Caki2 (cell line): ENCODE measurements around the gene KRT6B. TPM values are rescaled to one million over a fixed set of nuclear protein-coding genes. Genes with fewer than 3 reads are reported as not detected.
A peak's percentile ranks its signal among the peaks of the same experiment; 100 is the strongest.
"Not testable (repeated sequence)": the region's sequence is repeated elsewhere in the genome, so short reads cannot be mapped to it uniquely, and the experiment has no call there.

Source experiments
- DNase-seq: peaks from one replicate; pipeline ENCODE4 v3.0.0-alpha.2; 2015; ENCODE audit warnings: low read depth
- in situ Hi-C: cut with HindIII; loops from 2 replicates; pipeline ENCODE4 v1.10.0; 2016; ENCODE audit warnings: low sequenced_read_pairs, low pct_unique_long_range_greater_than_20kb, mixed read lengths
- total RNA-seq: library from RNA; depleted of rRNA; stranded (reverse); fragments of >200 nt; shearing (Covaris generic); gene quantifications from 2 replicates; pipeline ENCODE4 v1.2.3, GENCODE V29; 2014; ENCODE audit warnings: low replicate concordance; rRNA removed

KRT6B gene
- total RNA-seq: not detected in 2 replicates

DNA sequence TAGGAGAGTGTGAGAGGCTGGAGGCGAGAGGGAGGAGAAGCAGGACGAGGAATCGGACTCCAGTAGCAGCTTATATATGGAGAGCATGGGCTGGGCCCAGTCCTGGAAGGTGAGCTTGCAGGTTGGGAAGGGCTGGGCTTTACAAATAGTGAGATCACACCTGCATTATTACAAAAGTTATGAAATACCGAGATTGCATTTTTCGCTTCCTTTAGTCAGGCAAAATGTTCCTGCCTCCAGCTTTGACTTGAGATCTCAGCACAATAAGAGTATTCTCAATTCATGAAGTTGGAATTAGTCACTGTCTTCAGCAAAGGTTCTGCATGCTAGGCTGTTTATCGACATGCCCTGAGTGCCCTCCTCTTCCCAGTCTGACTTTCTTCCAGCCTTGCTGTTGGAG is at the start of gene KRT6B:
TSS of gene KRT6B (minus strand) at position 46 of the 400 bp plus-strand sequence. CDS start 68 bp downstream, outside the sequence.
- in situ Hi-C loops: no loop called here
- DNase-seq: no peak

DNA sequence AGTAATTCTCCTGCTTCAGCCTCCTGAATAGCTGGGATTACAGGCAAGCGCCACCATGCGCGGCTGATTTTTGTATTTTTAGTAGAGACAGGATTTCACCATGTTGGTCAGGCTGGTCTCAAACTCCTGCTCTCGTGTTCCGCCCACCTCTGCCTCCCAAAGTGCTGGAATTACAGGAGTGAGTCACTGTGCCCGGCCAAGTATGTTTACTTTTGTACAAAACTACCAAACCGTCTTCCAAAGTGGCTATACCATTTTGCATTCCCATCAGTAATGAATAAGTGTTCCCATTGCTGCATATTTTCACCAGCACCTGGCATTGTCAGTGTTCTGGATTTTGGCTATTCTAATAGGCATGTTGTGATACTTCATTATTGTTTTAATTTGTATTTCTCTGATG is 49.5 kb upstream of the KRT6B start:
- in situ Hi-C loops: no loop called here

DNA sequence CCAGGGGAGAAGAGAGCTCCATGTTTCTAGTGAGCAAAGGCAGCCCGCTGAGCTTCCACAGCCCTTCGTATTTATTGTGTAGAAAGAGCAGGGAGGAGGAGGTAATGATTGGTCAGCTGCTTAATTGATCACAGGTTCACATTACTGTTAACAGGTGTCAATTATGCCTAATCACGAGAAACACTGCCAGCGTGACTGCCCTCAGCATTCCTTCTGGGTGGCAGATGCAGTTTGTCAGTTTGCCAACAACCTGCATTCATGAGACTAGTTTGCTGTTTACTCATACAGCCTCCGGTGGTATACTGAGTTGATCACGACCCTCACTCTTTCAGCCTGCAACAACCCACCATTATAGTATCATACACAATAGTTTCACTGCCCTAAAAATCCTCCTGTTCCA is 48.6 kb upstream of the KRT6B start:
- DNase-seq, in situ Hi-C loops: not testable (repeated sequence)

More for the DNA sequence above, 49.5 kb upstream of the KRT6B start:
- no peak for DNase-seq

DNA sequence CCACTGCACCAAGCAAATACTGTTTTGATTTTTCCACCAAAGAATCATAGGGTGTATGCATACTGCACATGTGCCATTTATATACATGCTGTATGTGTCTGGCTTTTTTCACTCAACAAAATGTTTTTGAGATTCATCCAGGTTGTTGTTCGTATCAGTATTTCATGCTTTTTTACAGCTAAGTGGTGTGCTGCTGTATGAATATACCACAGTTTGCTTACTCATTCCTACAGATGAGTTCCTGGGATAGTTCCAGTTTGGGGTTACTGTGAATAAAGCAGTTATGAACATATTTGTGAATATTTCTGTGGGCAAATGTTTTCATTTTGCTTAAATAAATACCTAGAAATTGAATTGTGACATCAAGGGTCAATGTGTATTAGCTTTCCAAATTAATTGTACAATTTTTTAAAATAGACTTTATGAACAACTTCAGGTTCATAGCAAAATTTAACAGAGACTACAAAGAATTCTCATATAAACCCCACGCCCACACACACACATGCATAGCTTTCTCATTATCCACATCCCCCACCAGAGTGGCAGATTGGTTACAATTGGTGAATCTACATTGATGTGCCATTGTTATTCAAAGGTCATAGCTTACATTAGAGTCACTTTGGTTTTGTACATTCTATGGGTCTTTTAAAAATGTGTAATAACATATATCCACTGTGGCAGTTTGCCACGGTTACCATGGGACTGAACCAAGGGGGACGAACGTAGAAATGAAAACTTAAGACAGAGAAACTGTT is 48.0 kb upstream of the KRT6B start:
- in situ Hi-C loops: no loop called here
- DNase-seq: no peak

DNA sequence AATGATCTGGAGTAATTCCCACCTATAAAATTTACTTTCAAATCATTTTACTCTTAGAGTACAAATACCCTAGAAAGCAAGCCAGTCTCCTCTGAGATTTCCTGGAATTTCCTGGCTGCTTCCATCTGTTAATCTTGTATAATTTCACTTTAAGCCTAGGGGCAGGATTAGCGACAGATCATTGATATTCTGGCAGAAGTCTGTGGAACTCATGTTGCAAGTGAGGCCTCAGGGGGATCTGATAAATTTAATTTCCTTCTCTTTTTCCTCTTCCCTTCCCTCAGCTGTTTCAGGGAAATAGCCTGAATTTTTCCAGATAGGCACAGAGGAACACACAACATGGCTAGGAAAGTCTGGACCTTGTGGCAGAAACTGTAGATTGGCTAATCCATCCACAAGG is 47.0 kb upstream of the KRT6B start:
- no peak for DNase-seq
- in situ Hi-C loops: no loop called here

DNA sequence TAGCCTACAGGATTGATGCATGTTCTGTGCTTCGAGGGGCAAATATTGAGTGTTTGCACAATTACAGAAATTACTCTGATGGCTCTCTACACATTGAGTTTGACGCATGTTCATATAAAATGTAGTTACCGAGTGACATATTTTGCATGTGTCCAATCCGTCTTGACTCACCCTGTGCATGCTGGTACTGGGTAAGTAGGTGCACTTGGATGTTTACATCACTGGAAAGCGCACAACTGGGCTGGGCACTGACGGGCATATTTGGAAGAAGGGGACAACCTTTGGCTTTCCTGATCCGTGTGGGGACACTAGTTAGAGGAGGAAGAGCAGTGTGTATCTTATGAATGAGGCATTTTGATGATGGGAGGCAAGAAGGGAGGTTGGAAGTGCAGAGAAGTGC is 46.0 kb upstream of the KRT6B start:
- in situ Hi-C loops: no loop called here
- DNase-seq: no peak

DNA sequence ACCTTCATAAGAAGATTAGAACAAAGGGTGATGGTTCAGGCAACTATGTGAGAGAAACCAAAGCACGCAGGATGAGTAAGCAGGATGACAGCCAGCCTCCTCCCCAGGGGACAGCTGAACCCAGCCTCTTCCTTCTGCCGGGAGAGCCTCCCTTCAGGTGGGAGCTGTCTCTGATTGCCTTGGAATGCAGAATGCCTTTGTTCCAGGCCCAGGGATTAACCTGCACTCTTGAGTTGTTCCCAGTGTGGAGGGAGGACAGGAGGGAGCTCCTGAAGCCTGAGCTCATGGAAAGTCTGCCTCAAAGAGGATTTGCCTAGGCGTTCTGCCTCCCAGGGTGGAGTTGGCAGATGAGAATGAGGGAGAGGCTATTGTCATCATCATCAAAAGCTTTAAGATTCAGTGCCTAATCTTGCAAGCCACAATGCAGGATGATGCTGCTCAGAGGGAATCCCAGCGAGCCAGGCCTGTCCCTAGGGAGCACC is 44.7 kb upstream of the KRT6B start:
- no peak for DNase-seq
- in situ Hi-C loops: no loop called here

DNA sequence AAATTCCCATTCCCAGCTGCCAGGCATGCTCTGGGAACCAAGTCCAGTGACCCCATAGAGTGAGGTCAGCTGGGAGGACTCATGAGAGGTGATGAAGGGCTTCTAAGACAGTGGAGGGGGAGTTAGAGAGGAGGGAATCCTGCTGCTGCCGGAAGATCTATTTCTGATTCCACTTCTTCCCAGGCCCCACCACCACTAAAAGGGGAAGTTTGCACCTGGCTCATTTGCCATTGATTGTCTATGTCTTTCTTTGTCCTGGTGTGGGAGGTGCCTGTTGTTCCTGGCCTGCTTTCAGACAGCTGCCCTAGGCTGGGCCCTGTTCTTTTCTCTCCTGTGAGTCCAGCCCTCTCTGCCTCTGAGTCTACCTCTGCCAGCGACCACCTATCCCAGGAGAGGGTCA is 44.1 kb upstream of the KRT6B start:
- DNase-seq: no peak
- in situ Hi-C loops: no loop called here

DNA sequence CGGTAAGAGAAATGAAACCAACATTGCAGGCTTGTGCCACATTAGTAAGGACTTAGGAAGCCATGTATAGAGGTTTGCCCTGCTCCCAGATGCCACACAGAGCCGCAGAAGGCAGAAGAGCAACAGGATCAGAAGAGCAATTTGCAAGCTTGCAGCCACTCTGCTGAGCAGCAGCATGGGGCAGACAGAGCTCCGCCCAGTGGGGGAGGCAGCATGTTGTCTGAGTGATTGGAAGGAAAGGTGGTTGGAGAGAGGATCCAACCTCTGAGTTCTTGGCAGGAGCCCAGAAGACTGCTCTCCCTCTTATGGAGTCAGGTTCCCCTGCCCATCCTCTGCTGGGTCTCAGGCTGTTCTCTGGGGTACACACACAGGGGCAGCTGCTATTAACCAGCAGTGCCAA is 43.4 kb upstream of the KRT6B start:
- in situ Hi-C loops: no loop called here

DNA sequence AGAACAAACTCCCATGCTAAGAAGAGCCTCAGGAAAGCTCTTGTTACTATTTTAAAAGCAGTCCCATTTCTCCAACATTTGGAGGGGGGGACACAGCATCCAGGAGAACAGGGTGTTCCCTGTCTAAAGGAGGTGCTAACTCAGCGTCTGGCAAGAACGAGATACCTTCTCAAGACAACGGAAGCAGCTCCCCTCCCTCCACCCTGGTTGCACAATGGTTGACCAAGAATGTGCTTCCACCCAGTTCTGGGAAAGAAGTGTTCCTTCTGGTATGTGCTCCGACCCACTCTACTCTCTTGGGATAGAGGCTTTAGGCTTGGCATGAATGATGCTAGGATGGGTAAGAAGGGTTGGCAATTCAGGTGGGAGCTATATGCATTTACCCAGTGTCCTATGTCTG is 42.6 kb upstream of the KRT6B start:
- in situ Hi-C loops: no loop called here
- DNase-seq: no peak

More for the DNA sequence above, 43.4 kb upstream of the KRT6B start:
- DNase-seq: peak; percentile 6

DNA sequence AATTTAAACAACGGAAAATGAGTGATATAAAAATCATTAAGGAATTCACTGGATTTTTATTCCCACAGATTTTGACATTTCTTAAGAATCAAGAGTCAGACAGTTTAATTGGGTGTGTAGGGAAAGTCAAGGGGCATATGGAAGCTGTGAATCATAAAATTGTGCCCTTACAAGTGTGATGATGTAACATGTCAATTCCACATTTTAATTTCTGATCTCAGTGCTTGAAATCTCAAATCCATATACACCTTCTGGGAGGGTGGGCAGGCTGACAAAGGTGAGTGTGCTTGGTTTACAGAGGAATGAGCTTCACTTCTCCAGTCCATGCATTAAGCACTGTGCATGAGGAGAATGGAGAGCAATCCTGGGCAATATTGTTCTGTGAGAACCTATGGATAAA is 42.2 kb upstream of the KRT6B start:
- DNase-seq: no peak
- in situ Hi-C loops: no loop called here

DNA sequence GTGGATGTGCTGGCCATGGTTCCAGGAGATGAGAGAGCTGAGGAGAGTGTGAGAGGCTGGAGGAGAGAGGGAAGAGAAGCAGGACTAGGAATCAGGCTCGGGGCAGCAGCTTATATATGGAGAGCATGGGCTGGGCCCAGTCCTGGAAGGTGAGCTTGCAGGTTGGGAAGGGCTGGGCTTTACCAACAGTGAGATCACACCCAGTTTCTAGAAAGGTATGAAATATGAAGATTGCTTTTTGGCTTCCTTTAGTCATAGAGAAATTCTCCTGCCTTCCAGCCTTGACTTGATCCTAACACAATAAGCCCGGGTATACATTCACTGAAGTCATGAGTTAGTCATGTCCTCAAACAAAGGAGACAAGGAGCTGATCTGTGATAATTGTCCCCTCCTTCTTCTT is 41.2 kb upstream of the KRT6B start, which contains the start of gene KRT6A:
TSS of gene KRT6A (minus strand) at position 86 of the 400 bp plus-strand sequence. CDS start at position 17, 69 bp downstream.
- in situ Hi-C loops: no loop called here
- DNase-seq: no peak

DNA sequence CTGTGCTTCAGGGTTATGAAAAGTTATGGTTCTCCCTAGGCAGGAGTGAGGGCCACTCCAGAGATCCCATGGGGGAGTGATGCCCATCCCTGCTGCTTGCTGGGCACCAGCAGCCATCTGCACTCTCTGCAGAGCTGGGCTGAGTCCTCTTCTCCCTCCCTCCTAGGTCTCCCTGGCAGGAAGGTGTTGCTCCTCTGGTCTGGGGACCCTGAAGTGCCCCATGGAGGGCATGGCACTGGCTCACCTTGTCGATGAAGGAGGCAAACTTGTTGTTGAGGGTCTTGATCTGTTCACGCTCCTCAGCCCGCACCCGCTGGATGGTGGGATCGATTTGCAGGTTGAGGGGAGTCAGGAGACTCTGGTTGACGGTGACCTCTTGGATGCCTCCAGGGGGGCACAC is 40.5 kb upstream of the KRT6B start:
- DNase-seq, in situ Hi-C loops: not testable (repeated sequence)

DNA sequence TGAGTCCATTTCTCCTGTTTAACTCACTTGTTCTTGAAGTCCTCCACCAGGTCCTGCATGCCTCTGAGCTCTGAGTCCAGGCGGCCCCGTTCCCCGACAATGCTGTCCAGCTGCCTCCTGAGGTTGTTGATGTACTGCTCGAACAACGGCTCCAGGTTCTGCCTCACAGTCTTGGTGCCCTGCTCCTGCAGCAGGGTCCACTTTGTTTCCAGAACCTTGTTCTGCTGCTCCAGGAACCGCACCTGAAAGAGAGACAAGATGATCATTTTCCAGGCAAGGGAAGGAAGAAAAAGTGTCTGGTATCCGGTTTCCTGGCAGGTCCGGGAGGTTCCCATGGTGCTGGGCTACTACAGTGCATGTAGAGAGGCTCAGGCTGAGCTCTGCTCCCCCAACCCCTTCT is 39.5 kb upstream of the KRT6B start:
- in situ Hi-C loops, DNase-seq: not testable (repeated sequence)

DNA sequence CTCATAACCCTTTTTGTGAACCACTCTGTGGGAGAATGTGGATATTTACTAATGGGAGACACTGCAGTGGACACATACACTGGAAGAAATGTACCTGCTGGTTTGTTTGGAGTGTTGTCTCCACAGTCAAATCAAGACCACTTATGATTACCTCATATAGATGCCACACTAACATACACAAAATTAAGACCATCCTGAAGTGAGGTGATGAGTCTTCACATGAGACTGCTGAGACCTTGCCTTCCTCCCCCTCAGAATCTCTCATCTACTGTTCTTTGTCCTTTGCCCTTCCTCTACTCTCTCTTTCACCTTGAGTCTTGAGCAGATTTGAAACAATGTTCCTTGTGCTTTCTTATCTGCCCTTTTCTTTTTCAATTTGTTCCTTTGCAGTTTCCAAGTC is 36.8 kb upstream of the KRT6B start:
- in situ Hi-C loops: no loop called here
- no peak for DNase-seq

DNA sequence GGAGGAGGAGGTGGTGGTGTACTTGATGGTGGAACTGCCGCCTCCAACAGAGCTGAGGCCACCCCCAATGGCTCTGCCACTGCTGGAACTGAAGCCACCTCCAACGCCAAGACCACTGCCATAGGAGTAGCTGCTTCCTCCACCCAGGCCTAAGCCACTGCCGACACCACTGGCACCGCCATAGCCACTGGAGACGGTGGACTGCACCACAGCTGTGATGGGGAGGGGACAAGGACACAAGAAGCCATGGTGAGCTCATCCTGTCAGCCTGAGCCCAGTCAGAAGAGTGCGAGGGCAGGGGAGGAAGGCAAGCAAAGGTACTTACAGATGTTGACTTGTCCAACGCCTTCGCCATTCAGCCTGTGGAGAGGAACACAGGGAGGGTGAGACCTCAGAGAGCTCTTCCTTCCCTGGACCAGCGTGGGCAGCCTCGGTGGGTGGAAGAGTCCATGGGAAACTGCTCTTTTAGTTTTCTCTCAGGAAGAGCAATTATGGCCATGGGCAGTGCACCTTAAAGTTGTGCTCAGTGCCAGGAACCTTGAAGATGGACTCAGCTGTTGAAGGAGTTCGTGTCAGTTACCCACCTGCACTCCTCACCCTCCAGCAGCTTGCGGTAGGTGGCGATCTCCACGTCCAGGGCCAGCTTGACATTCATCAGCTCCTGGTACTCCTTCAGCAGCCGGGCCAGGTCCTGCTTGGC is 35.9 kb upstream of the KRT6B start:
- DNase-seq, in situ Hi-C loops: not testable (repeated sequence)

DNA sequence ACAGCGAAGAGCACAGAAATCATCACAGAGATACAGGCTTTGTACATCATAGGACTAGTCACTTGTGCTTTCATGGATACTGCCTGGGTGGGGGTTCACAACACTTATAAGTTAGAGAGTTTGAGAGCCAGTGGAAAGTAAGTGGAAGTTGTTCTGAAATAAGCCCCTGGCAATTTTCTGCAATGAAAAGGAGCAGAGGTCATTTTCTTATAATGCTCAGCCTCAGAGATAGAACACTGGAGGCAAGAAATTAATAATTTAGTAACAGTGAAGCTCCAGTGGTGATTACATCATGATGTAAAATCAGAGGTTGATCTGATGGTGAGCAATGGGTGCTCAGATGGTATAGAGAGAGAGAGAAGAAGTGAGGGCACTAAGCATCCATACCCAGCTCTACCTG is 35.3 kb upstream of the KRT6B start:
- in situ Hi-C loops: no loop called here
- DNase-seq: no peak

DNA sequence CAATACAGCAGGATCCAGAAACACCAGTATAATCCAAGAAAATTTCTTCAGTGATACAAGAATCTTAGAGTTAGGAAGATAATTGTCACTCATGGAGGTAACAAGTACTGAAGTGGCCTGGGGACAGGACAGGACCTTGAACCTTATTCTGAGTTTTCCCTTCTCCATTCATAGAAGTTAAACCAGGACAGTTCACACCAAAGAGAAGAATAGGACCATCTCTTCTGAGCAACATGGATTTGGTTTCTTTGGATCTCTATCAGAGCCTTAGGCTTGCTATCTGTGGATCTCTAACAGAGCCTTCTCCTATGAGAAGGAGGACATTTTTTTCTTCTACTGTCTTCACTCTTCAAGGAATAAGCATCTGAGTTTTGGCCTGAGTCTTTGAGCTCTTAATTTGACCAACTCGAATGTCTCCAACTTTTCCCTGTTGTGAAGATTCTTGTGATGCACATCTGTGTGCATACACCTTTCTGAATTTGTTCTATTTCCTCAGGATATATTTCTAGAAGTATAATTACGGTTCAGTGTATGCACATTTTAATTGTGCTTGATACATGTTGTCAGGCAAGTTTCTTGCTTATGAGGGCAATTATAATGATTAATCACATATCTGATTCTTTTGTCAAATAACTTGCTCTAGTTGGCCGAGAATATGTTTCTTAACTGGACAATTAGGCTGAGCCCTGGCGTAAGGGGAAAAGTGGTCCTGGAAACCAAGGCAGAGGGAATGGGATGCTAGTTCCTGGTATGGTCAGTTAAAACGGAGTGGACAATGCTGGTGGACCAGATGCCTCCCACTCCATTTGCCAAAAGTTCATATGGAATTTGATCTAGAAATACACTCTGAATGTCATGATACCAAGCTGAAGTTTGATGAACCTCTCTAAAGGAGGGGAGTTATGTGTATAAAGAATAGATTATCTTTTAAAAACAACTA is 34.5 kb upstream of the KRT6B start:
- in situ Hi-C loops: no loop called here
- no peak for DNase-seq
